Karpas-422 (cell line): ENCODE data around the gene ITPR1. TPM values are rescaled to one million over a fixed set of nuclear protein-coding genes. Genes with fewer than 3 reads are reported as not detected.

ENCODE experiments used
- DNase-seq: peaks from one replicate; pipeline ENCODE4 v3.0.0-alpha.2; 2015
- H2AFZ ChIP-seq: fragments of 200-600 bp; sonication (generic); 2 replicates; pipeline ENCODE4 v1.6.1; 2014; ENCODE audit warnings: antibody characterized with exemption, low read length, mixed read lengths
- H3K27ac ChIP-seq: fragments of 200-600 bp; sonication (generic); 2 replicates; pipeline ENCODE4 v1.5.1; 2014; ENCODE audit warnings: mild to moderate bottlenecking, low read length, moderate library complexity
- H3K27me3 ChIP-seq: fragments of 200-600 bp; sonication (generic); 2 replicates; pipeline ENCODE4 v1.6.1; 2014; ENCODE audit warnings: low read length, mixed read lengths
- H3K36me3 ChIP-seq: fragments of 200-600 bp; sonication (generic); 2 replicates; pipeline ENCODE4 v1.6.1; 2014; ENCODE audit warnings: low read length, mixed read lengths; ENCODE audit not compliant: insufficient read depth
- H3K4me1 ChIP-seq: fragments of 200-600 bp; sonication (generic); 2 replicates; pipeline ENCODE4 v1.6.1; 2014; ENCODE audit warnings: mild to moderate bottlenecking, low read length, mixed read lengths
- H3K4me2 ChIP-seq: fragments of 200-600 bp; sonication (generic); 2 replicates; pipeline ENCODE4 v1.6.1; 2014; ENCODE audit warnings: low read length, low read depth, mild to moderate bottlenecking; ENCODE audit not compliant: poor library complexity, severe bottlenecking
- H3K4me3 ChIP-seq: fragments of 200-600 bp; sonication (generic); 2 replicates; pipeline ENCODE4 v1.5.1; 2014; ENCODE audit warnings: mild to moderate bottlenecking, antibody characterized with exemption, low read length, mixed read lengths
- H3K79me2 ChIP-seq: fragments of 200-600 bp; sonication (generic); 2 replicates; pipeline ENCODE4 v1.6.1; 2014; ENCODE audit warnings: mild to moderate bottlenecking, low read length, mixed read lengths
- H3K9ac ChIP-seq: fragments of 200-600 bp; sonication (generic); 2 replicates; pipeline ENCODE4 v1.6.0; 2014; ENCODE audit warnings: low read length
- H3K9me2 ChIP-seq: fragments of 200-600 bp; sonication (generic), shearing (Covaris generic); replicated peaks from 2 replicates; pipeline ENCODE4 v1.6.0; 2014; ENCODE audit warnings: mild to moderate bottlenecking, low read length, moderate library complexity; ENCODE audit not compliant: insufficient read depth
- H3K9me3 ChIP-seq: fragments of 300-700, 200-600 bp; sonication (generic); 2 replicates; pipeline ENCODE4 v1.6.1; 2014; ENCODE audit warnings: low read length, mixed read lengths
- H4K20me1 ChIP-seq: fragments of 200-600 bp; sonication (generic); 2 replicates; pipeline ENCODE4 v1.6.1; 2014; ENCODE audit warnings: mild to moderate bottlenecking, antibody characterized with exemption, low read length, low read depth; ENCODE audit not compliant: insufficient read depth
- total RNA-seq: library from RNA; depleted of rRNA; stranded (reverse); fragments of >200 nt; shearing (Covaris generic); gene quantifications from 2 replicates; pipeline ENCODE4 v1.2.3, GENCODE V29; 2014; ENCODE audit warnings: low replicate concordance

ITPR1 gene
- total RNA-seq, 1 experiment from 2014 or later, result 18.2 TPM

DNA sequence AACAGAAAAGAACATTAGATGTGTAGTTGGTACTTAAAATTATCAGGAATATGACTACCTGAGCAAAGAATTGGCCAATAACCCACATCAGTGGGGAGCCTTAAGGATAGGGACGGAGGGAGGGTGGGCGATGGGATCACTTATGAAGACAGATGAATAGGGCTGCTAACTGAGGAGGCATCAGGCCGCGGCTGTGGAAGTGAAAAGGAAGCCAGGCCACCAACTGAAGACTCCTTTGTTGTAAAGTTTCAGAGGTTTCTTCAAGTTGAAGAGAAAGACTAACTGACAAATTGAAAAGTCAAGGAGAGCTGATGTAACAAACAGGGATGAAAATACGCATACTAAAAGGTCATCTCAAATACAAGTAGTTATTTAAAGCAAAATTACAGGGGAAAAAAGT lies 350.5 kb downstream of the ITPR1 start:
- Histone ChIP-seq H3K4me1 (no peaks in the 10 kb centered on the region; the same call in 1 of the 2 replicates), H3K4me2 (no peak overlapping the region), H3K9me2 (no peaks in the 10 kb centered on the region), H3K27ac (no peak overlapping the region), H2AFZ (no peak overlapping the region), H3K79me2 (no peaks in the 10 kb centered on the region), H3K9me3 (no peaks in the 10 kb centered on the region), H3K9ac (no peak overlapping the region), H3K27me3 (no peaks in the 10 kb centered on the region), H3K4me3 (no peak overlapping the region), H4K20me1 (0 out of 2 replicates have a peak, but pooled peaks cover 5% of the 10 kb centered on the region), H3K36me3 (no peaks in the 10 kb centered on the region)
- no peak for DNase-seq

DNA sequence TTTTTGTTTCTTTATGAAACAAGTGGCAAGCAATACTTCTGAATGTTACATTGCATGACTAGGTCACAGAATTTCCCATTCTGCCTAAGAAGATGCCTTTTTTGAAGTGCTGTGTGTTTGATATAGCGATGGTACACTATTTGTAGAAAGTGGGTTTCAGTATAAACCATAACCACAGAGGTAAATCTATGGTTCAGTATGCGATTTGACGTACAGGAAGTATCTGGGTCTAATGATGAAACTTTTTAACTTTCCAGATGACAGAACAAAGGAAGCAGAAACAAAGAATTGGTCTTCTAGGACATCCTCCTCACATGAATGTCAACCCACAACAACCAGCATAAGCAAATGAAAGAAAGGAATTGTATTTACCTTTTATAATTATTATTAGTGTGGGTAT lies 352.7 kb downstream of the ITPR1 start:
- H3K9ac ChIP-seq, result no peak overlapping the region

DNA sequence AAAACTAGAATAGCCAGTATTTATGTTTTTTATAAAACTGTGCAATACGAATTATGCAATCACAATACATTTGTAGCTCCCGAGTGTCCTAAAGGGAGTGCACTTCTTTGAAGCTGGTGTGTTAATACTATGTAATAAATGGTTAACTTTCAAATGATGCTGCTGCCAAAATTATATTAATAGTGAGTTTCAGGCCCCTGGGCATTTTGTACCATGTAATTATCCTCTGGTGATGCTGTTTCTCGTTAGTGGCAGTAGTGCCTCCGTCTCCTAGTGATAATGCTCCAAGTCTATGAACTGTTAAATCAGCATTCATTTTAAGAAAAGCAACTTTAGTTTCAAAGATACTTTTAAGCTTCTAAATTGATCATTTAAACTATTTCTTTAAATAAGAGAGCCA lies 353.4 kb downstream of the ITPR1 start:
- Histone ChIP-seq H2AFZ (no peak overlapping the region), H3K79me2 (no peaks in the 10 kb centered on the region), H3K27me3 (no peaks in the 10 kb centered on the region), H3K9ac (no peak overlapping the region), H3K4me1 (peaks cover 24% of the 10 kb centered on the region), H3K9me2 (no peaks in the 10 kb centered on the region), H4K20me1 (no peaks in the 10 kb centered on the region), H3K4me3 (no peak overlapping the region), H3K4me2 (no peak overlapping the region), H3K27ac (no peak overlapping the region), H3K36me3 (no peaks in the 10 kb centered on the region), H3K9me3 (no peaks in the 10 kb centered on the region)
- no peak for DNase-seq

More for the DNA sequence above, 352.7 kb downstream of the ITPR1 start:
- Histone ChIP-seq H3K4me1 (peaks cover 22% of the 10 kb centered on the region), H3K4me2 (no peak overlapping the region), H3K9me2 (no peaks in the 10 kb centered on the region), H2AFZ (no peak overlapping the region), H3K79me2 (no peaks in the 10 kb centered on the region), H3K27me3 (no peaks in the 10 kb centered on the region), H3K4me3 (no peak overlapping the region), H3K27ac (no peak overlapping the region), H4K20me1 (no peaks in the 10 kb centered on the region), H3K36me3 (no peaks in the 10 kb centered on the region), H3K9me3 (no peaks in the 10 kb centered on the region)
- DNase-seq, result no peak

DNA sequence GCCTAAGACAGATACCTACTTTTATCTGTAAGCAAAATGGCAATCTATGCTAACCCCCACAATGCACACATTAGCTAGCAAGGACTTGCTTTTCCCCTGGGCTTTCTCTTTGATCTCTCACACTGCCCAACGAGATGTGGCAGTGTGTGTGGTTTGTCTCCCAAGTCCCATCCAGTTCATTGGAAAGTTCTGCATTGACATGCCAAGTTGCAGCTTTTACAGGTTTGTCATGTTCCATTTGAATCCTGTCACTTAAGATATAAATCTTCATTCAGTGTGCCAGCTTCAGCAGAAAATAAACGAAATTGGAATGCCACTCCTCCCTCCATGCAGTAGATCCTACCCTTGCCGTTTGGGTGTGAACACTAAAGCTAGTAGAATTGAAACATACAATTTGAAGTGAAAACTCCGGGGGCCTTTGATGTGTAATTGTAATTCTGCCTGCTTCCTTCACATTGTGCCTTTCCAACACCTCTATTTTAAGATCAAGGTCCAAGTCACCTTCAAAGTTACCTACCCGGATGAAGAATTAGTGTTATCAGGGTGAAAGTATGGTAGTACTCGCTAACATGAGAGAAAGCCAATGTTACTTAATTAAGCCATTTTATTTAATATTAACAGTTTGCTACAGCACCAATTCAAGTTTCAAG lies 355.2 kb downstream of the ITPR1 start:
- Histone ChIP-seq H3K27ac (no peak overlapping the region), H3K4me1 (peaks cover 24% of the 10 kb centered on the region)
- no peak for DNase-seq

DNA sequence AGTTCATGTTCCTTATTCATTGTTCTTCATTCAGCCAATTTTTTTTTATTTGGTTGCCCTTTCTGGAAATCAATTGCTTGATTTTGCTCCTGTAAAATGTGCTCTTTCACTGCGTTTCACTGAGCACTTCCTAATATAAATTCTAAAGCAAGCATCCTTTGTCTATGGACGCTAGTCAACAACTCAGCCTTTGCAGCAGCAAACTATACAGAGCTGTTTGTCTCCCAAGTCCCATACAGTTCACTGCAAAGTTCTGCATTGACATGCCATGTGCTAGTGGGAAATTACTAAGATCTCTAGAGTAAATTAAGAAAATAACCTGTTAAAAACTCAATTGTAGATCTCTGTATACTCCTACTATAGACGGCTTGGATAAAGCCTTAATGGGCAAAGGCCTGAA lies 356.0 kb downstream of the ITPR1 start:
- H3K9ac ChIP-seq, result no peak overlapping the region
- no peak overlapping the region; the same call in 1 of the 2 replicates for H3K27ac ChIP-seq
- H3K4me1 ChIP-seq, result peaks cover 24% of the 10 kb centered on the region
- DNase-seq, result no peak
- H3K9me2 ChIP-seq, result no peaks in the 10 kb centered on the region
- H3K79me2 ChIP-seq, result no peaks in the 10 kb centered on the region
- H3K4me2 ChIP-seq, result peak overlapping the region; percentile 50
- H3K27me3 ChIP-seq, result no peaks in the 10 kb centered on the region
- no peaks in the 10 kb centered on the region for H3K9me3 ChIP-seq
- H4K20me1 ChIP-seq, result no peaks in the 10 kb centered on the region
- no peaks in the 10 kb centered on the region for H3K36me3 ChIP-seq
- H2AFZ ChIP-seq, result no peak overlapping the region
- H3K4me3 ChIP-seq, result no peak overlapping the region

More for the DNA sequence above, 355.2 kb downstream of the ITPR1 start:
- no peak overlapping the region for H3K4me2 ChIP-seq
- H3K9me2 ChIP-seq, result no peaks in the 10 kb centered on the region
- H3K9ac ChIP-seq, result no peak overlapping the region
- no peaks in the 10 kb centered on the region for H3K79me2 ChIP-seq
- no peak overlapping the region for H3K4me3 ChIP-seq
- H3K9me3 ChIP-seq, result no peaks in the 10 kb centered on the region
- no peaks in the 10 kb centered on the region for H3K36me3 ChIP-seq
- no peak overlapping the region for H2AFZ ChIP-seq
- H4K20me1 ChIP-seq, result no peaks in the 10 kb centered on the region
- no peaks in the 10 kb centered on the region for H3K27me3 ChIP-seq

DNA sequence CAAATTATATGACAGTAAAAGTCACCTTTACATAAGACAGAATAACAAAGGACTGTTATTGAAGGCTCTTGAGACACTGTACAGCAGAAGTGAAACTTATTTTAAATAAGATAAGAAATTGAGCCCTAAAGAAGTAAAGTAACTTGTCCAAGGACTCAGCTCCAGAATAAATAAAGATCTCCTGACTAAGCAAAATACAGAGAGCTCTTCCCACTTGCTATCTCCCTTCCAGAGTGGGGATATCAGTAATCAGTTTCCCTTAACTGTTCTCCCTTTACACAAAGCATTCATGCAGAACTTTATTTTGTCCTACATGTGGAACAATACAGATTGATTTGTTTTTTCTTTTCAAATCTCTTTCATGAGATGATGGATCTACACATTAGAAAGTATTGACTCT lies 356.6 kb downstream of the ITPR1 start:
- Histone ChIP-seq H3K4me1 (peaks cover 24% of the 10 kb centered on the region), H3K9ac (no peak overlapping the region), H4K20me1 (no peaks in the 10 kb centered on the region), H3K79me2 (no peaks in the 10 kb centered on the region), H3K27ac (peak overlapping the region; percentile 66), H3K4me3 (peak overlapping the region; percentile 10; the same call in 1 of the 2 replicates), H3K27me3 (no peaks in the 10 kb centered on the region), H3K9me3 (no peaks in the 10 kb centered on the region), H3K36me3 (no peaks in the 10 kb centered on the region), H3K4me2 (peak overlapping the region; percentile 50), H3K9me2 (no peaks in the 10 kb centered on the region), H2AFZ (no peak overlapping the region)
- DNase-seq, result no peak

DNA sequence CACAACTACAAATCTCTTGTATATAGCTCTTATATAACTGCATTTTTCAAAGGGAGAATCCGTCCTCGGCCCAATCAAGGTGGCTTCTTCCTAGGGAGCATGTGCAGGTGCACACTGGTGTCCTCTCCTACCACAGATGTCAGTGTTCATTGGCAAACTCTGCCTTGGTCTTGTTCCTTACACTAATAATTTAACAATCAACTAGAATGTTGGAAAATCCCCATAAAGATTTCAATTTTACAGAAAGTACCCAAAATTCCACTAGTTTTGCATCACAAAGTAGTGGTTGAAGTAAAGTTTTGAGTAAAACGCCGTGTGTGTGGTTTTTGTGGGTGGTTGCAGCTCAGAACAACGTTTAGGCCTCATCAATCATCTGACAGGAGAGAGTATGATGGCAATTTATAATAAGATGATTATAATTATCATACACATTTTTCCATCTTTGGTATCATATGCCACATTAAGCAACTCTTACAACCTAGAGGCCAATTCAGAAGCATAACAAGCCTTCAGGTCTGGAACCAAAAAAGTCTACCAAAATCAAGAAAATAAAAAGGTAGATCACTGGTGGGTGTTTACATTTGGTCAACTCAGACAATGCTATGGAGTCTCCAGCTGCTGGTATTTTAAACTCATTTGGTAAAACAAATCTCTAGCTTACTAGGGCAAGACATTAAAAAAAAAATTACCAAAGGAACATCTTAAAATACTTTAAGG lies 357.2 kb downstream of the ITPR1 start:
- DNase-seq, result no peak
- no peaks in the 10 kb centered on the region for H3K9me2 ChIP-seq
- no peaks in the 10 kb centered on the region for H3K79me2 ChIP-seq
- no peak overlapping the region for H3K9ac ChIP-seq
- H3K4me1 ChIP-seq, result peaks cover 28% of the 10 kb centered on the region
- H2AFZ ChIP-seq, result no peak overlapping the region
- H3K4me2 ChIP-seq, result peak overlapping the region; percentile 50
- no peaks in the 10 kb centered on the region for H3K36me3 ChIP-seq
- no peaks in the 10 kb centered on the region for H3K27me3 ChIP-seq
- no peaks in the 10 kb centered on the region for H3K9me3 ChIP-seq
- no peaks in the 10 kb centered on the region for H4K20me1 ChIP-seq
- peak overlapping the region; percentile 66 for H3K27ac ChIP-seq
- peak overlapping the region; percentile 10; the same call in 1 of the 2 replicates for H3K4me3 ChIP-seq

DNA sequence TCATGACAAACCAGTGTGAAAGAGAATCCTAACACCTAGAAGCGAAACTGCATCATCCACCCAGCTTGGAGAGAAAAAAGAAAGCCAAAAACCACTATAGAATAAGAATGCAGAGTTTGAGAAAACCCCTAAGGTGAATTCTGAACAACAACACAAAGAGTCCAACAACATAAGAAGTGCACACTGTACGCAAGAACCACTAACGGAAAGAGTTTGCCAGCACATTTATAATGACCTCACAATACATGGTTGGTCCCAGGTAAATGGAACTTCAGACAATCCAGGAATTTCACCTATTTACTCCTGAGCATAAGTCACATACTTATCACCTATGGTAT lies 357.7 kb downstream of the ITPR1 start:
- Histone ChIP-seq H3K36me3 (no peaks in the 10 kb centered on the region), H3K27ac (peak overlapping the region; percentile 43; the same call in 1 of the 2 replicates), H3K4me2 (peak overlapping the region; percentile 50), H3K4me3 (no peak overlapping the region), H3K4me1 (peaks cover 28% of the 10 kb centered on the region), H4K20me1 (no peaks in the 10 kb centered on the region), H2AFZ (no peak overlapping the region), H3K9me2 (no peaks in the 10 kb centered on the region), H3K79me2 (no peaks in the 10 kb centered on the region), H3K9ac (no peak overlapping the region), H3K27me3 (no peaks in the 10 kb centered on the region), H3K9me3 (no peaks in the 10 kb centered on the region)
- DNase-seq, result no peak
